Loucy (cell line): ENCODE data around the gene TMIGD3.

Experiments
- EZH2phosphoT487 ChIP-seq: fragments of 200-600 bp; IDR thresholded peaks from 2 replicates; pipeline ENCODE4 v1.6.1; 2018; ENCODE audit warnings: antibody characterized with exemption, mild to moderate bottlenecking, moderate library complexity, borderline replicate concordance
- TF ChIP-seq, protein P1 (sequence below): fragments of 200-600 bp; sonication (generic); conservative IDR thresholded peaks from 2 replicates; pipeline ENCODE4 v1.5.1; 2014; ENCODE audit warnings: mild to moderate bottlenecking, antibody characterized with exemption, low read length

GRCh38 chr1:111489604-111490003 lies 13.8 kb downstream of the TMIGD3 start:
- TF ChIP-seq, protein P1, sequence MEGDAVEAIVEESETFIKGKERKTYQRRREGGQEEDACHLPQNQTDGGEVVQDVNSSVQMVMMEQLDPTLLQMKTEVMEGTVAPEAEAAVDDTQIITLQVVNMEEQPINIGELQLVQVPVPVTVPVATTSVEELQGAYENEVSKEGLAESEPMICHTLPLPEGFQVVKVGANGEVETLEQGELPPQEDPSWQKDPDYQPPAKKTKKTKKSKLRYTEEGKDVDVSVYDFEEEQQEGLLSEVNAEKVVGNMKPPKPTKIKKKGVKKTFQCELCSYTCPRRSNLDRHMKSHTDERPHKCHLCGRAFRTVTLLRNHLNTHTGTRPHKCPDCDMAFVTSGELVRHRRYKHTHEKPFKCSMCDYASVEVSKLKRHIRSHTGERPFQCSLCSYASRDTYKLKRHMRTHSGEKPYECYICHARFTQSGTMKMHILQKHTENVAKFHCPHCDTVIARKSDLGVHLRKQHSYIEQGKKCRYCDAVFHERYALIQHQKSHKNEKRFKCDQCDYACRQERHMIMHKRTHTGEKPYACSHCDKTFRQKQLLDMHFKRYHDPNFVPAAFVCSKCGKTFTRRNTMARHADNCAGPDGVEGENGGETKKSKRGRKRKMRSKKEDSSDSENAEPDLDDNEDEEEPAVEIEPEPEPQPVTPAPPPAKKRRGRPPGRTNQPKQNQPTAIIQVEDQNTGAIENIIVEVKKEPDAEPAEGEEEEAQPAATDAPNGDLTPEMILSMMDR, result no peak
- TF ChIP-seq EZH2phosphoT487, result no peak
